WERI-Rb-1 (cell line): ENCODE results near the gene GRIN1.

Experiments
- DNase-seq: peaks from one replicate; pipeline ENCODE4 v3.0.0-alpha.2; 2020
- H3K27ac ChIP-seq: fragments of 250-450 bp; sonication (Bioruptor Pico); 2 replicates; pipeline ENCODE4 v1.5.1; 2020; ENCODE audit warnings: mild to moderate bottlenecking, moderate library complexity
- H3K27me3 ChIP-seq: fragments of 250-450 bp; sonication (Bioruptor Pico); 2 replicates; pipeline ENCODE4 v1.5.1; 2021; ENCODE audit warnings: mild to moderate bottlenecking, low read depth, moderate library complexity; ENCODE audit not compliant: insufficient read depth, severe bottlenecking
- H3K36me3 ChIP-seq: fragments of 250-450 bp; sonication (Bioruptor Pico); 2 replicates; pipeline ENCODE4 v1.5.1; 2020; ENCODE audit warnings: mild to moderate bottlenecking, moderate library complexity
- H3K4me3 ChIP-seq: 2 replicates; pipeline ENCODE4 v1.5.1; 2011; ENCODE audit warnings: low read depth, mild to moderate bottlenecking, control low read depth, low read length
- H3K9me3 ChIP-seq: fragments of 250-450 bp; sonication (Bioruptor Pico); 2 replicates; pipeline ENCODE4 v1.5.1; 2021; ENCODE audit warnings: mild to moderate bottlenecking, moderate library complexity; ENCODE audit not compliant: severe bottlenecking
- CTCF ChIP-seq: IDR thresholded peaks from 2 replicates; pipeline ENCODE4 v1.5.1; 2011; ENCODE audit warnings: low read depth, mild to moderate bottlenecking, control low read depth, inconsistent platforms, low read length

GRIN1 gene

GRCh38 chr9:137148242-137148641 is 9.3 kb downstream of the GRIN1 start:
- H3K4me3 ChIP-seq = no peak overlapping the region
- H3K36me3 ChIP-seq = no peaks in the 10 kb centered on the region
- no peak overlapping the region for H3K27ac ChIP-seq
- no peak for DNase-seq
- TF ChIP-seq CTCF = no peak
- no peaks in the 10 kb centered on the region for H3K27me3 ChIP-seq
- no peaks in the 10 kb centered on the region for H3K9me3 ChIP-seq

GRCh38 chr9:137148661-137149060 is 9.7 kb downstream of the GRIN1 start:
- Histone ChIP-seq H3K27ac (no peak overlapping the region), H3K9me3 (no peaks in the 10 kb centered on the region), H3K4me3 (no peak overlapping the region), H3K27me3 (no peaks in the 10 kb centered on the region), H3K36me3 (no peaks in the 10 kb centered on the region)
- no peak for TF ChIP-seq CTCF
- DNase-seq = no peak

GRCh38 chr9:137149363-137149762 is 10.4 kb downstream of the GRIN1 start:
- H3K36me3 ChIP-seq = no peaks in the 10 kb centered on the region
- DNase-seq = no peak
- TF ChIP-seq CTCF = no peak
- no peaks in the 10 kb centered on the region for H3K9me3 ChIP-seq
- no peak overlapping the region for H3K4me3 ChIP-seq
- no peaks in the 10 kb centered on the region for H3K27me3 ChIP-seq
- H3K27ac ChIP-seq = no peak overlapping the region

GRCh38 chr9:137149942-137150616 is 11.1 kb downstream of the GRIN1 start:
- DNase-seq = no peak
- TF ChIP-seq CTCF = no peak
- H3K4me3 ChIP-seq = no peak overlapping the region

GRCh38 chr9:137150617-137151457 is 11.9 kb downstream of the GRIN1 start:
- TF ChIP-seq CTCF = no peak
- DNase-seq = peak; percentile 62
- no peaks in the 10 kb centered on the region for H3K9me3 ChIP-seq
- H3K27me3 ChIP-seq = no peaks in the 10 kb centered on the region
- H3K27ac ChIP-seq = no peak overlapping the region
- H3K4me3 ChIP-seq = no peak overlapping the region
- H3K36me3 ChIP-seq = no peaks in the 10 kb centered on the region

More at GRCh38 chr9:137149942-137150616, 11.1 kb downstream of the GRIN1 start:
- H3K27ac ChIP-seq = no peak overlapping the region
- no peaks in the 10 kb centered on the region for H3K9me3 ChIP-seq
- H3K27me3 ChIP-seq = no peaks in the 10 kb centered on the region
- no peaks in the 10 kb centered on the region for H3K36me3 ChIP-seq
